SW480 (cell line): ENCODE measurements around the gene ANKRD60.
A peak's percentile ranks its signal among the peaks of the same experiment; 100 is the strongest.

Experiments used
- DNase-seq: peaks from one replicate; pipeline ENCODE4 v3.0.0-alpha.2; 2016; ENCODE audit warnings: low spot score

The ANKRD60 gene

DNA sequence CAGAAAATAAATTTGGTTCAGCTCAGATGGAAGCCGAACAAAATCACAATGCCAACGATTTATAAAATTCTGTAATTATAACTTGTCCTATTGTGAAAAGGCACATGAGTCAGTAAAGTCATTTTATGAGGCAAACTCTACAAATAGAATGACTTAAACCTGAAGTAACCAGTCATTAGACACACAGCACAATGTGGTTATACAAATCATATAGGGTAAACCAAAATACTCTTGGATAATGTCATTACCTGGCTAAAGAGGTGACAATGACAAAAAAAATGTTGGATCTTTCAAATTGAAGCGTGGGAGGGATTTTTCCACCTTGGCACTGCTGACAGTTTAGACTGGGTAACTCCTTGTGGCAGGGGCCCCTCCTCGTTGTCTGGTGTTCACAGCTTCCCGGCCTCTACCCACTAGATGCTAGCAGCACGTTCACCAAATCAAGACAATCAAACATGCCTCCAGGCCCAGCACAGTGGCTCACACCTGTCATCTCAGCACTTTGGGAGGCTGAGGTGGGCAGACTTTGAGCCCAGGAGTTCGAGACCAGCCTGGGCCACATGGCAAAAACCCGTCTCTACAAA is 5.0 kb downstream of the ANKRD60 start:
- no peak for DNase-seq

DNA sequence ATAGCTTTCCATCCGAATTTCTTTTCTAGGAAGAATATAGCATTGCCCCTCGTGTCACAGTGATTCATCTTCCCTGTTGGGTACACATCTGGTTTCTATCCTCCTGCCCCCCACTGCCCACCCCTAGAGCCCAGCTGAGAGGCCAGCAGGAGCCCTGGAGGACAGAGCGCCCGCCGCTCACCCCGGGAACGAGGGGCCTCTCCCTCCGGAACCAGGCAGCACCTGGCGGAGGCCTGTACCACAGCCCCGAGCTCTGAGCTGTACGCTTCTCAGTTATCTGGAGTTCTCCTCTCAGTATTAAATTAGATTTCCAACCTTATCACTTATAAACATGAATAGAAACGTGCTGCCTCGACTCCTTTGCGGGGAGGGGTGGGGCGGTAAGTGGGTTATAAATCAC is 6.0 kb downstream of the ANKRD60 start:
- no peak for DNase-seq

DNA sequence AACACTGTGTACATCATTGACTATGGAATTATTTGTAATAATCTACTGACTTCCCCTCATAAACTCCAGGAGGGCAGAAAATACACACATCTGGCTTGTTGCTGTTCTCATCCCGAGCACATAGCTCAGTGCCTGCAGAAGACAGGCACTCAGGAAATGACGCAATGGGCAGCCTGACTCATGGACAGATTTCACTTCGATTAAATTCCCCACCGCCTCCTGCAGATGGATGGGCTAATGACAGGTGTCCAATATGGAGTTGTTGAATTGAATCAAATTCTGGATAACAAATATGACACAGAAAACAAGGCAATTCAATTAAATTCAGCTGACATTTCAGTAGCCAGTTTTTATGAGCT is 9.1 kb downstream of the ANKRD60 start:
- peak; percentile 63 for DNase-seq

- no peak for DNase-seq
These were observed 9.7 kb downstream of the ANKRD60 start for GRCh38 chr20:58218665-58219341.

DNA sequence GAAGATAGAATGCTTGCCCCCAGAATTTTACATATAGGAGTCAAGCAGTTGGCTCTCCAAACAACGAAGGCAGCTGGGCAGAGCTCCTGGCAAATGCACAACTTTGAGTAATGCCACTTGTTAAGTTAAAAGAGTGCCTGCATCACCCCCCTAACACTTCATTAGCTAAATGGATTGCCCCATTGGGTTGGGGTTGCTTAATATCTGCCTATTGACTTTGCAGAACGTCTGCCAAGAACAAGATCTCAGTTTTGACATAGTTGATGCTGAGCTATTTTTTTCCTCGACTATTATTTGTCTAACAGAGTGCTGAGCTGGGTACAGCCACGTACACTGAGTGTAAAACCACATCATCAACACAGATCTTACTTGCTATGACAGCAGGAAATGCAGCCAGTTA is 12.1 kb downstream of the ANKRD60 start:
- DNase-seq: no peak

DNA sequence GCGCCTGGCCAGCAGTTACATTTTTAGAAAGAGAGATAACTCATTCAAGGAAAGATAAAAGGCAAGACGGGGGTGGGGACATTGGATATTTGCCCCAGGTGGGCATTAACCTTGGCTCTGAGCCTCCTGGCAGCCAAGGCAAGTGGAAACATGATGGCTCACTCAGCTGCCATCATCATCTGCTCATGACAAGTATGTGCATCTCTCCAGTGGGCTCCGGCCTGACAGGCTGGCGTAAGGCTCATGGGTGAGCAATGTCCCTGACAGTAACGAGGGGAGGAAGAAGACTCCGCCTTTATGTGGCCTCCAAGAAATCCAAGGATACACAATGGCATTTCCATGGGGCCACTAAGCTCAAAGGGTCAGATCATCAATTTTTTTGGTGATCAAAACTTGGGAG is 13.3 kb downstream of the ANKRD60 start:
- no peak for DNase-seq

GRCh38 chr20:58214310-58214709 is 14.1 kb downstream of the ANKRD60 start:
- DNase-seq: no peak

DNA sequence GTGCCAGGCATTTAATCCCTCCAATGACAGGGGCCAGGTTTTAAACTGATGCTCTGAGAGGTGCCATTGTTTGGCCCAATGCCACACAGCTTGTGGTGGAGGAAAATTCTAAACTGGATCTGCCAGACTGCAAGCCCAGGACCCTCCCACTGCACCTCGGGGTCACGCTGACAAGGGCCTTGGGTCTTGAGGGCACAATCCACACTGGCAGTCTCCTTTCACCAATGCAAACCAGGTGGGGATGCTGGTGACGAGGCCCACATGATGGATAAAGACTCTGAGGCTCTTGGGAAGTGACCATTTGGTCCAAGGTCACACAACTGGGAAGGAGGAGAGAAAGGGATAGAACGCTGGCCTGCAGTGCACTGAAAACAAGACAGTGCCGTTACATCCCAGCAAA is 14.7 kb downstream of the ANKRD60 start:
- no peak for DNase-seq

GRCh38 chr20:58213121-58213520 is 15.3 kb downstream of the ANKRD60 start:
- no peak for DNase-seq

DNA sequence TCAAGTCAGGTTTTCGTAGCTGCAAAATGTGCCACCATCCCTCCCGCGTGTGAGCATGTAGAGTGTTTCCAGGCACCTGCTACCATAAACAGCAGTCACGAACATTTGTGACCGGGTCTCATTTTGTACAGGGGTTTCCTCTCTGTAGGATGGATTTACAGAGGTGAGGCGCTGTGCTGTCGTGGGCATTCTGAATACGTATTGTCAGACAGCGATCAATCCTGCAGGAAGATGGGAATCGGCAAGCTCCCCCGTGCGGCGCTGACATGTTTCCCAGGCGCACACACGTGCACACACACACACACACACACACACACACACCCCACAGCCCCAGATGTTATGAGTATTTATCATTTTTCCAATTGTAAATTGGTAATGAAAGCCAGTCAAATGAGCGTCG is 15.8 kb downstream of the ANKRD60 start:
- no peak for DNase-seq

DNA sequence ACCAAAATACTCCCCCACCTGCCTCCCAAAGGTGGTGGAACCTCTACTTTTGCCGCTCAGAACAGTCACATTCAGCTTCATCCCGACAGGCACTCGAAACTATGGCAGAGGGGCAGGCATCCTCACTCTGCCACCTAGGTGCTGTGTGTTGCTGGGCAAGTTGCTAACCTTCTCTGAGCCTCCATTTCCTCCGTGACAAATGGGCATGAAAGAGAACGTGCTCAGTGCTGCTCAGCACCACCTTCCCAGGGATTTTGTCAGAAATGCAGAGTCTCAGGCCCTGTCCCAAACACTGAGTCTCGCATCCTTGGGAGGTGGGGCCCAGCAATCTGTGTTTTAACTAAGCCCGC is 18.1 kb downstream of the ANKRD60 start:
- DNase-seq: no peak

GRCh38 chr20:58209652-58210397 is 18.6 kb downstream of the ANKRD60 start:
- DNase-seq: peak; percentile 52

DNA sequence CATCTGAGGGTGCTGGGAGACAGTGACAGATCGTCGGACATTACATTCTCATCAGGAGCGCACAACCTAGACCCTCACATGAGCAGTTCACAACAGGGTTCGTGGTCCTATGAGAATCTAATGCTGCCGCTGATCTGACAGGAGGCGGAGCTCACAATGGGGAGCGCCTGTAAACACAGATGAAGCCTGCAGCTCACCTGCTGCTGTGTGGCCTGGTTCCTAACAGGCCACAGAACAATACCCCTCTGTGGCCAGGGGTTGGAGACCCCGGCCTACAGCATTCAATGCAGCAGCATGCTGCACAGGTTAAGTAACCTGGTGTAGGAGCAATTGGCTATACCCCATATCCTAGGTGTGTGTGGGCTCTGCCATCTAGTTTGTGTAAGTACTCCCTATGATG is 19.5 kb downstream of the ANKRD60 start:
- no peak for DNase-seq

- no peak for DNase-seq
These were observed 22.6 kb downstream of the ANKRD60 start for GRCh38 chr20:58205850-58206249.

- no peak for DNase-seq
These were observed 26.4 kb downstream of the ANKRD60 start for GRCh38 chr20:58202044-58202443.

- no peak for DNase-seq
These were observed 26.8 kb downstream of the ANKRD60 start for GRCh38 chr20:58201616-58202015.

DNA sequence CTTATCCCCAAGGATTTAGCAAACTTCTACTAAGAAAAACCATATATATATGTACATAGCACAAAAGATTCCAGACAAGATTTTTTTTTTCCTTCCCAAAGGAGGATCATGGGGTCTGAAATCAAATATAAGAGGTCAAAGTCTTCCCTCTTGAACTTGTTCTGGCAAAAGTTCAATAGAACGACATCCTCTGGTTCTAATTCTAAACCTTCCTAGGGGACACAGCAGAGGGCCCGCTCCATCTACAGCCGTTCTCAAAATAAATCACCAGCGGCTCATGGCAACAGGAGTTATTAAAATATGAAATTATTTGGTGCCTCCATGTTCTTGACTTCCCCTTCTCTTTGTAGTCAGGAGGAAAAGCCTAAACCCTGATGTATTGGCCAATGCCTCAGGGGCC is 29.0 kb downstream of the ANKRD60 start:
- no peak for DNase-seq

DNA sequence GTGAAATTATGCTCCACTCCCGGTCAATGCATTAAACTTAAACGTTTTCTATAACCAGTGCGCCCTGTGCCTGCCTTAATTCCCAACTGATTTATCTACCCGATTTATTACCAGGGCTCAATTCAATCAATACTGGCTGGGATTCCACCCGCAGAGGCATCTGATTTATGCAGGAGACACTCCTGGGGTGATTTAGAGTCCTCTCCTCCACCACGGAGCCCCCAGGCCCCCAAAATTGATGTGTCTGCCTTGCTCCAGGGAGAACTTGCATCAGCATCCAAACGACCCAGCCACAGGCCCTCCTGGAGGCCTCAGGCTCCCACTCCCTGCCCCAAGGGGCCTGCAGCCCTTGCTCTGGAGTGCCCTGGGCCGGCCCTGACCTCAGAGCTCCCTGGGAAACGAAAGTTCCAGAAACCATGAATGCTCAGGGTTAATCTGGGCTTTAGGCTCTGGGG is 29.5 kb downstream of the ANKRD60 start:
- no peak for DNase-seq

DNA sequence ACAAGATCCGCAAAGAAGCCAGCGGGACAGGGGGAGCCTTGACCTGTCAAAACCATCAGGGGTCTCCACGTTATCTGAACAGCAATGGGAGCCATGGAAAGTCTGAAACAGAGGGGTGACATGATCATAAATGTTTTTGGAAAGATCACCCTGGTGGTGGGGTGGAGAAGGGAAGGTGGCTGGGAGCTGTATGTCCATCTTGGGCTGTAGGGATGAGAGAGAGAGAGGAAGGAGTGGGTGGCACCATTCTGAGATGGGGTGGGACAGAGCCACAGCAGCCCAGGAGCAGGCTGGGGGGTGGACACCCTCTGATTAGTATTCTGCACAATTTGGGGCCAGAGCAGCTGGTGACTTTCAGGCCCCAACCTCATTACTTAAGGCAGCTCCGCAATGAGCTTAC is 30.1 kb downstream of the ANKRD60 start:
- no peak for DNase-seq

DNA sequence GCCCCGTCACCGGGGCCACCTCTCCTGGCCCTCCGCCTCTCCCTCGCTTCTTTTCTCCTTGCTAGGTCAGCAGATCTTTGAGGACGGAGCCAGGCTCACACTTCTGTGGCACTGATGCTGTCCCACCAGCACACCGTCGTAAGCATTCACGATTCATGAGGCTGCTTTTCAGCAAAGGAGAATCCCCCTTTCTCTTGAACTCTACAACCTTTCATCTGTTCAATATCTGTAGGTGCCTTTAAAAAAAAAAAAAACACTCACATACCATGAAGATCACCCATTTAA is 31.3 kb downstream of the ANKRD60 start:
- no peak for DNase-seq

- no peak for DNase-seq
These were observed 31.9 kb downstream of the ANKRD60 start for GRCh38 chr20:58196402-58197184.

GRCh38 chr20:58195047-58195446 is 33.4 kb downstream of the ANKRD60 start:
- no peak for DNase-seq

GRCh38 chr20:58194175-58194791 is 34.2 kb downstream of the ANKRD60 start:
- no peak for DNase-seq
